Activated naive CD8-positive, alpha-beta T cell (primary cell): ENCODE measurements around the gene MYLK4.
"Not testable (repeated sequence)": the region's sequence is repeated elsewhere in the genome, so short reads cannot be mapped to it uniquely, and the experiment has no call there.

Source experiments
- H3K27ac Mint-ChIP-seq: one replicate; pipeline ENCODE4 v1.8.0; 2021; ENCODE audit warnings: mixed read lengths
- H3K27me3 Mint-ChIP-seq: one replicate; pipeline ENCODE4 v1.8.0; 2021; ENCODE audit warnings: mixed read lengths
- H3K36me3 Mint-ChIP-seq: one replicate; pipeline ENCODE4 v1.8.0; 2021; ENCODE audit warnings: mixed read lengths
- H3K4me1 Mint-ChIP-seq: one replicate; pipeline ENCODE4 v1.8.0; 2021; ENCODE audit warnings: low read depth, mixed read lengths
- H3K4me3 Mint-ChIP-seq: one replicate; pipeline ENCODE4 v1.8.0; 2021; ENCODE audit warnings: mild to moderate bottlenecking, mixed read lengths
- H3K9me3 Mint-ChIP-seq: one replicate; pipeline ENCODE4 v1.8.0; 2021; ENCODE audit warnings: low read depth, mixed read lengths

MYLK4 gene

GRCh38 chr6:2766767-2767656 lies 16.3 kb upstream of the MYLK4 start:
- no peaks in the 10 kb centered on the region for H3K27me3 Mint-ChIP-seq
- H3K4me3 Mint-ChIP-seq, result peak overlapping the region; percentile 89
- peaks cover 5% of the 10 kb centered on the region for H3K36me3 Mint-ChIP-seq
- no peaks in the 10 kb centered on the region for H3K9me3 Mint-ChIP-seq
- peaks cover 54% of the 10 kb centered on the region for H3K4me1 Mint-ChIP-seq
- H3K27ac Mint-ChIP-seq, result peak overlapping the region; percentile 90

GRCh38 chr6:2765896-2766766 lies 15.4 kb upstream of the MYLK4 start:
- peaks cover 55% of the 10 kb centered on the region for H3K4me1 Mint-ChIP-seq

GRCh38 chr6:2765166-2765895 lies 14.6 kb upstream of the MYLK4 start, which contains the start of gene WRNIP1:
TSS of gene WRNIP1 (plus strand) at chr6:2765393. CDS start at chr6:2765623, 230 bp downstream.
- peaks cover 53% of the 10 kb centered on the region for H3K4me1 Mint-ChIP-seq
- peaks cover 5% of the 10 kb centered on the region for H3K36me3 Mint-ChIP-seq
- peak within 1 kb of the TSS; percentile 90 for H3K4me3 Mint-ChIP-seq
- no peaks in the 10 kb centered on the region for H3K27me3 Mint-ChIP-seq
- peak within 1 kb of the TSS; percentile 96 for H3K27ac Mint-ChIP-seq
- no peaks in the 10 kb centered on the region for H3K9me3 Mint-ChIP-seq

More at GRCh38 chr6:2765896-2766766, 15.4 kb upstream of the MYLK4 start:
- peak overlapping the region; percentile 90 for H3K27ac Mint-ChIP-seq
- peak overlapping the region; percentile 89 for H3K4me3 Mint-ChIP-seq
- H3K27me3 Mint-ChIP-seq, result no peaks in the 10 kb centered on the region
- peaks cover 5% of the 10 kb centered on the region for H3K36me3 Mint-ChIP-seq
- H3K9me3 Mint-ChIP-seq, result no peaks in the 10 kb centered on the region

GRCh38 chr6:2764610-2765165 lies 14.0 kb upstream of the MYLK4 start:
- peak overlapping the region; percentile 90 for H3K4me3 Mint-ChIP-seq
- H3K27ac Mint-ChIP-seq, result peak overlapping the region; percentile 96
- H3K9me3 Mint-ChIP-seq, result no peaks in the 10 kb centered on the region
- H3K27me3 Mint-ChIP-seq, result no peaks in the 10 kb centered on the region
- H3K36me3 Mint-ChIP-seq, result peaks cover 5% of the 10 kb centered on the region
- H3K4me1 Mint-ChIP-seq, result peaks cover 46% of the 10 kb centered on the region

GRCh38 chr6:2763876-2764540 lies 13.3 kb upstream of the MYLK4 start:
- Mint-ChIP-seq H3K9me3 (no peaks in the 10 kb centered on the region), H3K36me3 (peaks cover 5% of the 10 kb centered on the region), H3K4me1 (peaks cover 41% of the 10 kb centered on the region), H3K4me3 (peak overlapping the region; percentile 90), H3K27ac (peak overlapping the region; percentile 96), H3K27me3 (no peaks in the 10 kb centered on the region)

GRCh38 chr6:2763345-2763841 lies 12.7 kb upstream of the MYLK4 start:
- Mint-ChIP-seq H3K9me3 (no peaks in the 10 kb centered on the region), H3K27ac (no peak overlapping the region), H3K4me3 (no peak overlapping the region), H3K36me3 (peaks cover 3% of the 10 kb centered on the region), H3K4me1 (peaks cover 35% of the 10 kb centered on the region), H3K27me3 (no peaks in the 10 kb centered on the region)

- peaks cover 30% of the 10 kb centered on the region for H3K4me1 Mint-ChIP-seq
- H3K27ac Mint-ChIP-seq, H3K27me3 Mint-ChIP-seq, H3K4me3 Mint-ChIP-seq, H3K36me3 Mint-ChIP-seq, H3K9me3 Mint-ChIP-seq: not testable (repeated sequence)
These were observed 12.1 kb upstream of the MYLK4 start for GRCh38 chr6:2762868-2763267.

- peaks cover 2% of the 10 kb centered on the region for H3K27me3 Mint-ChIP-seq
- peak overlapping the region; percentile 82 for H3K4me3 Mint-ChIP-seq
- peak overlapping the region; percentile 72 for H3K27ac Mint-ChIP-seq
- peaks cover 21% of the 10 kb centered on the region for H3K4me1 Mint-ChIP-seq
- H3K9me3 Mint-ChIP-seq, result no peaks in the 10 kb centered on the region
- no peaks in the 10 kb centered on the region for H3K36me3 Mint-ChIP-seq
These were observed 10.4 kb upstream of the MYLK4 start for GRCh38 chr6:2760882-2761842.

- Mint-ChIP-seq H3K27ac (no peak overlapping the region), H3K9me3 (no peaks in the 10 kb centered on the region)
These were observed 8.3 kb upstream of the MYLK4 start for GRCh38 chr6:2758980-2759379.

GRCh38 chr6:2756687-2757224 lies 6.0 kb upstream of the MYLK4 start:
- H3K27me3 Mint-ChIP-seq, result peaks cover 4% of the 10 kb centered on the region
- no peak overlapping the region for H3K27ac Mint-ChIP-seq
- peaks cover 10% of the 10 kb centered on the region for H3K4me1 Mint-ChIP-seq
- no peak overlapping the region for H3K4me3 Mint-ChIP-seq
- no peaks in the 10 kb centered on the region for H3K36me3 Mint-ChIP-seq
- no peaks in the 10 kb centered on the region for H3K9me3 Mint-ChIP-seq

More at GRCh38 chr6:2758980-2759379, 8.3 kb upstream of the MYLK4 start:
- peaks cover 4% of the 10 kb centered on the region for H3K27me3 Mint-ChIP-seq
- H3K4me1 Mint-ChIP-seq, result peaks cover 13% of the 10 kb centered on the region
- no peaks in the 10 kb centered on the region for H3K36me3 Mint-ChIP-seq
- H3K4me3 Mint-ChIP-seq, result no peak overlapping the region

GRCh38 chr6:2756241-2756640 lies 5.5 kb upstream of the MYLK4 start:
- peaks cover 4% of the 10 kb centered on the region for H3K27me3 Mint-ChIP-seq
- H3K4me3 Mint-ChIP-seq, result no peak overlapping the region
- no peaks in the 10 kb centered on the region for H3K9me3 Mint-ChIP-seq
- no peak overlapping the region for H3K27ac Mint-ChIP-seq
- no peaks in the 10 kb centered on the region for H3K36me3 Mint-ChIP-seq
- H3K4me1 Mint-ChIP-seq, result peaks cover 9% of the 10 kb centered on the region

- Mint-ChIP-seq H3K27ac (no peak overlapping the region), H3K4me1 (peaks cover 2% of the 10 kb centered on the region), H3K36me3 (no peaks in the 10 kb centered on the region), H3K9me3 (no peaks in the 10 kb centered on the region), H3K4me3 (no peak overlapping the region), H3K27me3 (peaks cover 5% of the 10 kb centered on the region)
These were observed 4.7 kb upstream of the MYLK4 start for GRCh38 chr6:2755456-2755855.

- Mint-ChIP-seq H3K9me3 (no peaks in the 10 kb centered on the region), H3K4me3 (no peak overlapping the region), H3K36me3 (no peaks in the 10 kb centered on the region), H3K27ac (no peak overlapping the region), H3K27me3 (peaks cover 5% of the 10 kb centered on the region), H3K4me1 (peaks cover 4% of the 10 kb centered on the region)
These were observed 4.2 kb upstream of the MYLK4 start for GRCh38 chr6:2754911-2755310.
